GM18873 (cell line): ENCODE measurements around the gene NALCN.

Source experiments
- ATAC-seq: cut with Tn5 transposase; IDR thresholded peaks from one replicate; pipeline ENCODE4 v1.9.1; 2021; ENCODE audit warnings: mild to moderate bottlenecking, moderate library complexity, moderate number of reproducible peaks; ENCODE audit not compliant: unreplicated experiment, low FRiP score

NALCN gene

GRCh38 chr13:101415358-101416174, 742 bp downstream of the NALCN start:
- no peak for ATAC-seq

GRCh38 chr13:101412076-101412475, 4.2 kb downstream of the NALCN start:
- ATAC-seq: no peak

GRCh38 chr13:101408992-101409656, 7.2 kb downstream of the NALCN start:
- ATAC-seq: no peak

- ATAC-seq: no peak
Measured at GRCh38 chr13:101408154-101408553, 8.2 kb downstream of the NALCN start.

- no peak for ATAC-seq
Measured at GRCh38 chr13:101406791-101407190, 9.5 kb downstream of the NALCN start.

GRCh38 chr13:101401196-101401595, 15.1 kb downstream of the NALCN start:
- ATAC-seq: no peak

- no peak for ATAC-seq
Measured at GRCh38 chr13:101399365-101399764, 16.9 kb downstream of the NALCN start.

GRCh38 chr13:101398920-101399319, 17.4 kb downstream of the NALCN start:
- ATAC-seq: no peak

- ATAC-seq: no peak
Measured at GRCh38 chr13:101398191-101398590, 18.1 kb downstream of the NALCN start.

- ATAC-seq: no peak
Measured at GRCh38 chr13:101397742-101398141, 18.6 kb downstream of the NALCN start.

GRCh38 chr13:101394605-101395004, 21.7 kb downstream of the NALCN start:
- ATAC-seq: no peak

GRCh38 chr13:101393140-101393539, 23.2 kb downstream of the NALCN start:
- no peak for ATAC-seq

GRCh38 chr13:101390461-101390860, 25.8 kb downstream of the NALCN start:
- ATAC-seq: no peak

GRCh38 chr13:101384929-101385328, 31.4 kb downstream of the NALCN start:
- ATAC-seq: no peak

GRCh38 chr13:101383595-101383994, 32.7 kb downstream of the NALCN start:
- ATAC-seq: no peak

- no peak for ATAC-seq
Measured at GRCh38 chr13:101382701-101383100, 33.6 kb downstream of the NALCN start.

- ATAC-seq: no peak
Measured at GRCh38 chr13:101382086-101382485, 34.2 kb downstream of the NALCN start.

- no peak for ATAC-seq
Measured at GRCh38 chr13:101360525-101360924, 55.8 kb downstream of the NALCN start.

GRCh38 chr13:101354895-101355294, 61.4 kb downstream of the NALCN start:
- ATAC-seq: no peak

GRCh38 chr13:101346942-101347728, 69.2 kb downstream of the NALCN start:
- no peak for ATAC-seq

GRCh38 chr13:101346161-101346560, 70.1 kb downstream of the NALCN start:
- ATAC-seq: no peak
